ENCODE measurements around the gene CDH5. TPM values are rescaled to one million over a fixed set of nuclear protein-coding genes. Genes with fewer than 3 reads are reported as not detected.

Gene CDH5
- total RNA-seq, 1 experiment from 2014 or later: not detected

DNA sequence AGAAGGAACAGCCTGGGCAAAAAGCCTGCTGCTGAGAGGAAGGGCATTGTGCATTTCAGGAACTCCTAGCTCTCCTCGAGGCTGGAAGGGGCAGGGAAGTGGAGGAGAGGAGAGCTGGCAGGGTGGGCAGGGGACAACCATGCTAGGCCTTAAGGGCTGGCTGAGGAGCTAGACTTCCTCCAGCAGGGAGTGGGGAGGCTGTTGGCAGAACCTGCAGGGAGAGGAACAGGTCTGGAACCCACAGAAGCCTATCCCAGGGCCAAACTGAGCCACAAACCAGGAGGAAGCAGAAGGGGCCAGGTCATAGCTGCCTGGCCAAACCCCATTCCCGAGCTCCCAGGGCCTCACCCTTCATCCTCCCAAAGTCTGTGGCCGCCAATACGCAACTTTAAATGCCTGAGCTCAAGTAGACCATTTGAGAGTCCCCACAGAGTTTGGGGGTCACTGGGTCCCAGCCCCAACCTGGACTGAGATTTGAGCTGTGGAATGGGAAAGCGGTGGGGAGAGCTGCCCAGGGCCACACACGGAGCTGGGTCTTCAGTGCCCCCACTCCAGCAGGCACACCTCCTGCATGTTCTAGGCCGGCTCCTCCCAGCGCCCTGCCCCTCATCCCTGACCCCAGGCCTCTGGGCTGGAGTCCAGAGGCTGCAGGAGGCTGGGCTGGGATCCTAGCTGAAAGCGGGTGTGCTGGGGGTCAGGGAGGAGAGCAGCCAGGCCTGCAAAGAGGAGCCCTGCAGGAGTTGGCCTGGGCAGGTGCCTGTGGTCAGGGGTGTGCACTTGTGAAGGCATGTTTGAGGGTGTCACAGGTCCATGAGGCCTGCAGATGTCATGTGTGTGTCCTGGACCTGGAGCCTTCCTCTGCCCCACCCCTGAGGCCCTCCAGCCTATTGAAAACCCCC, 4.5 kb downstream of the CDH5 start:
- H3K9me3 ChIP-seq (ENCODE audit: low read length): no peaks in the 10 kb centered on the region
- no peak overlapping the region for H3K9ac ChIP-seq (ENCODE audit: low read length)
- no peaks in the 10 kb centered on the region for H3K27me3 ChIP-seq (ENCODE audit: low read length)
- H3K4me3 ChIP-seq (ENCODE audit: low read length): no peak overlapping the region
- H3K4me1 ChIP-seq (ENCODE audit: insufficient read depth, low read length): no peaks in the 10 kb centered on the region
- no peak overlapping the region for H2AFZ ChIP-seq (ENCODE audit: low read length)
- TF ChIP-seq EZH2phosphoT487 (IDR thresholded peaks at IDR 0.05; ENCODE audit: borderline replicate concordance, low read length) (no peak), EZH2 (IDR thresholded peaks at IDR 0.05; ENCODE audit: low read length, unreplicated experiment) (no peak)
- TF ChIP-seq, protein P1, sequence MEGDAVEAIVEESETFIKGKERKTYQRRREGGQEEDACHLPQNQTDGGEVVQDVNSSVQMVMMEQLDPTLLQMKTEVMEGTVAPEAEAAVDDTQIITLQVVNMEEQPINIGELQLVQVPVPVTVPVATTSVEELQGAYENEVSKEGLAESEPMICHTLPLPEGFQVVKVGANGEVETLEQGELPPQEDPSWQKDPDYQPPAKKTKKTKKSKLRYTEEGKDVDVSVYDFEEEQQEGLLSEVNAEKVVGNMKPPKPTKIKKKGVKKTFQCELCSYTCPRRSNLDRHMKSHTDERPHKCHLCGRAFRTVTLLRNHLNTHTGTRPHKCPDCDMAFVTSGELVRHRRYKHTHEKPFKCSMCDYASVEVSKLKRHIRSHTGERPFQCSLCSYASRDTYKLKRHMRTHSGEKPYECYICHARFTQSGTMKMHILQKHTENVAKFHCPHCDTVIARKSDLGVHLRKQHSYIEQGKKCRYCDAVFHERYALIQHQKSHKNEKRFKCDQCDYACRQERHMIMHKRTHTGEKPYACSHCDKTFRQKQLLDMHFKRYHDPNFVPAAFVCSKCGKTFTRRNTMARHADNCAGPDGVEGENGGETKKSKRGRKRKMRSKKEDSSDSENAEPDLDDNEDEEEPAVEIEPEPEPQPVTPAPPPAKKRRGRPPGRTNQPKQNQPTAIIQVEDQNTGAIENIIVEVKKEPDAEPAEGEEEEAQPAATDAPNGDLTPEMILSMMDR (conservative IDR thresholded peaks at IDR 0.05; ENCODE audit: low read depth, low read length): no peak
- H3K27ac ChIP-seq (ENCODE audit: low read length): no peak overlapping the region
- no peak for DNase-seq
- H3K79me2 ChIP-seq (ENCODE audit: low read length): no peaks in the 10 kb centered on the region
- H3K36me3 ChIP-seq (ENCODE audit: low read depth, low read length): no peaks in the 10 kb centered on the region
- CTCF ChIA-PET: no interaction called here
- intact Hi-C loops (cut with micrococcal nuclease): no loop called here
- BruUV-seq (replicated peaks): no TSS peak
- no peaks in the 10 kb centered on the region for H3K9me2 ChIP-seq (replicated peaks; ENCODE audit: low read length)
- no peaks in the 10 kb centered on the region for H3F3A ChIP-seq (ENCODE audit: low read length, unreplicated experiment)
- no peak overlapping the region for H3K4me2 ChIP-seq (ENCODE audit: low read length)
- H4K20me1 ChIP-seq (ENCODE audit: low read length): no peaks in the 10 kb centered on the region
- POLR2A ChIA-PET (ENCODE audit: unreplicated experiment): no interaction called here
- no peak for ATAC-seq

GRCh38 chr16:66372078-66372897, 5.8 kb downstream of the CDH5 start:
- Histone ChIP-seq H4K20me1 (ENCODE audit: low read length) (no peaks in the 10 kb centered on the region), H3K4me3 (ENCODE audit: low read length) (no peak overlapping the region), H2AFZ (ENCODE audit: low read length) (no peak overlapping the region), H3F3A (ENCODE audit: low read length, unreplicated experiment) (no peaks in the 10 kb centered on the region), H3K36me3 (ENCODE audit: low read depth, low read length) (no peaks in the 10 kb centered on the region), H3K9me2 (replicated peaks; ENCODE audit: low read length) (no peaks in the 10 kb centered on the region), H3K9me3 (ENCODE audit: low read length) (no peaks in the 10 kb centered on the region), H3K79me2 (ENCODE audit: low read length) (no peaks in the 10 kb centered on the region), H3K27ac (ENCODE audit: low read length) (no peak overlapping the region), H3K27me3 (ENCODE audit: low read length) (no peaks in the 10 kb centered on the region), H3K4me2 (ENCODE audit: low read length) (no peak overlapping the region), H3K9ac (ENCODE audit: low read length) (no peak overlapping the region), H3K4me1 (ENCODE audit: insufficient read depth, low read length) (no peaks in the 10 kb centered on the region; the same call in 1 of the 2 replicates)
- CTCF ChIA-PET: no interaction called here
- no peak for TF ChIP-seq EZH2phosphoT487 (IDR thresholded peaks at IDR 0.05; ENCODE audit: borderline replicate concordance, low read length)
- TF ChIP-seq, protein P1 (conservative IDR thresholded peaks at IDR 0.05; ENCODE audit: low read depth, low read length): no peak
- no peak for TF ChIP-seq EZH2 (IDR thresholded peaks at IDR 0.05; ENCODE audit: low read length, unreplicated experiment)
- POLR2A ChIA-PET (ENCODE audit: unreplicated experiment): no interaction called here
- no peak for DNase-seq
- BruUV-seq (replicated peaks): no TSS peak
- intact Hi-C loops (cut with micrococcal nuclease): no loop called here
- ATAC-seq: no peak

GRCh38 chr16:66372898-66373155, 6.3 kb downstream of the CDH5 start:
- DNase-seq: no peak
- Histone ChIP-seq H3K27me3 (ENCODE audit: low read length) (no peaks in the 10 kb centered on the region), H3K27ac (ENCODE audit: low read length) (no peak overlapping the region), H2AFZ (ENCODE audit: low read length) (no peak overlapping the region), H3K9me3 (ENCODE audit: low read length) (no peaks in the 10 kb centered on the region), H3K79me2 (ENCODE audit: low read length) (no peaks in the 10 kb centered on the region), H3K36me3 (ENCODE audit: low read depth, low read length) (no peaks in the 10 kb centered on the region), H3K4me3 (ENCODE audit: low read length) (no peak overlapping the region), H3K4me1 (ENCODE audit: insufficient read depth, low read length) (no peaks in the 10 kb centered on the region; the same call in 1 of the 2 replicates), H3K4me2 (ENCODE audit: low read length) (no peak overlapping the region), H3K9ac (ENCODE audit: low read length) (no peak overlapping the region), H4K20me1 (ENCODE audit: low read length) (no peaks in the 10 kb centered on the region), H3K9me2 (replicated peaks; ENCODE audit: low read length) (no peaks in the 10 kb centered on the region), H3F3A (ENCODE audit: low read length, unreplicated experiment) (no peaks in the 10 kb centered on the region)
- POLR2A ChIA-PET (ENCODE audit: unreplicated experiment): no interaction called here
- CTCF ChIA-PET: no interaction called here
- no peak for ATAC-seq
- intact Hi-C loops (cut with micrococcal nuclease): no loop called here
- TF ChIP-seq, protein P1 (conservative IDR thresholded peaks at IDR 0.05; ENCODE audit: low read depth, low read length): no peak
- no peak for TF ChIP-seq EZH2 (IDR thresholded peaks at IDR 0.05; ENCODE audit: low read length, unreplicated experiment)
- TF ChIP-seq EZH2phosphoT487 (IDR thresholded peaks at IDR 0.05; ENCODE audit: borderline replicate concordance, low read length): no peak
- BruUV-seq (replicated peaks): no TSS peak

Data from PC-3 (cell line).